ENCODE data around the gene TOPBP1. TPM values are rescaled to one million over a fixed set of nuclear protein-coding genes. Genes with fewer than 3 reads are reported as not detected.

The TOPBP1 gene
- total RNA-seq, 1 donor from 2014 or later: 18.2 TPM

- Histone ChIP-seq H3K4me1 (no peaks in the 10 kb centered on the region), H3K9me3 (no peaks in the 10 kb centered on the region), H3K4me3 (no peak overlapping the region), H3K27me3 (ENCODE audit: low read depth) (no peaks in the 10 kb centered on the region), H3K27ac (no peak overlapping the region), H3K36me3 (peaks cover 10% of the 10 kb centered on the region)
- ATAC-seq (no peak), DNase-seq (no peak)
- TF ChIP-seq CTCF (IDR thresholded peaks at IDR 0.05): no peak
- intact Hi-C loops (cut with DNase I): no loop called here
These were observed 61.1 kb downstream of the TOPBP1 start for GRCh38 chr3:133600572-133601081.

GRCh38 chr3:133599280-133599679, 62.5 kb downstream of the TOPBP1 start:
- intact Hi-C loops (cut with DNase I): no loop called here
- no peak overlapping the region for H3K4me3 ChIP-seq
- no peaks in the 10 kb centered on the region for H3K4me1 ChIP-seq
- TF ChIP-seq CTCF (IDR thresholded peaks at IDR 0.05): no peak
- no peaks in the 10 kb centered on the region for H3K27me3 ChIP-seq (ENCODE audit: low read depth)
- DNase-seq: no peak
- H3K27ac ChIP-seq: no peak overlapping the region
- H3K9me3 ChIP-seq: no peaks in the 10 kb centered on the region
- peaks cover 10% of the 10 kb centered on the region for H3K36me3 ChIP-seq
- ATAC-seq: no peak

- intact Hi-C loops (cut with DNase I): no loop called here
- H3K27ac ChIP-seq: no peak overlapping the region
- DNase-seq: no peak
- no peaks in the 10 kb centered on the region for H3K9me3 ChIP-seq
- no peaks in the 10 kb centered on the region for H3K27me3 ChIP-seq (ENCODE audit: low read depth)
- no peaks in the 10 kb centered on the region for H3K4me1 ChIP-seq
- no peak for TF ChIP-seq CTCF (IDR thresholded peaks at IDR 0.05)
- H3K36me3 ChIP-seq: peaks cover 10% of the 10 kb centered on the region
- no peak for ATAC-seq
- no peak overlapping the region for H3K4me3 ChIP-seq
These were observed 63.3 kb downstream of the TOPBP1 start for GRCh38 chr3:133598405-133598804.

- ATAC-seq (no peak), DNase-seq (no peak)
- Histone ChIP-seq H3K27me3 (ENCODE audit: low read depth) (no peaks in the 10 kb centered on the region), H3K27ac (no peak overlapping the region), H3K9me3 (no peaks in the 10 kb centered on the region), H3K4me3 (no peak overlapping the region), H3K4me1 (no peaks in the 10 kb centered on the region), H3K36me3 (peaks cover 4% of the 10 kb centered on the region)
- intact Hi-C loops (cut with DNase I): no loop called here
- no peak for TF ChIP-seq CTCF (IDR thresholded peaks at IDR 0.05)
These were observed 66.4 kb downstream of the TOPBP1 start for GRCh38 chr3:133595341-133595740.

- intact Hi-C loops (cut with DNase I): no loop called here
These were observed 68.5 kb downstream of the TOPBP1 start for GRCh38 chr3:133593243-133593642.

More at GRCh38 chr3:133593243-133593642, 68.5 kb downstream of the TOPBP1 start:
- Histone ChIP-seq H3K4me3 (no peak overlapping the region), H3K27ac (no peak overlapping the region), H3K9me3 (no peaks in the 10 kb centered on the region), H3K4me1 (peaks cover 16% of the 10 kb centered on the region), H3K27me3 (ENCODE audit: low read depth) (no peaks in the 10 kb centered on the region), H3K36me3 (peaks cover 23% of the 10 kb centered on the region)
- no peak for TF ChIP-seq CTCF (IDR thresholded peaks at IDR 0.05)
- DNase-seq (no peak), ATAC-seq (no peak)
